GM12878 (cell line): ENCODE results near the gene COL5A1. TPM values are rescaled to one million over a fixed set of nuclear protein-coding genes. Genes with fewer than 3 reads are reported as not detected.

ENCODE experiments used
- ATAC-seq: fragments of 200-7000 bp; cut with Tn5 transposase; 3 replicates; pipeline ENCODE4 v1.9.1; 2020; ENCODE audit warnings: mild to moderate bottlenecking, moderate library complexity
- BruUV-seq: library from RNA; stranded (reverse); fragments of 400-500 nt; replicated peaks from 2 replicates; lab custom pipeline; 2021; lab: Mats Ljungman, UMichigan
- CTCF ChIA-PET: fragments of 300-600 bp; sonication (Branson Sonifier 250); formaldehyde crosslinking; extraction: SDS; loops from one replicate; lab custom pipeline; 2021; ENCODE audit warnings: inconsistent platforms; lab: Yijun Ruan, JAX
- POLR2A ChIA-PET: fragments of 350-600 bp; formaldehyde crosslinking; extraction: SDS; loops from one replicate; lab custom pipeline; 2021; ENCODE audit warnings: inconsistent platforms; lab: Charles Lee
- RAD21 ChIA-PET: fragments of 300-600 bp; sonication (Branson Sonifier 250); formaldehyde crosslinking; loops from one replicate; lab custom pipeline; 2023; ENCODE audit warnings: antibody characterized with exemption; ENCODE audit not compliant: unreplicated experiment; lab: Charles Lee
- SMC1A ChIA-PET: fragments of 300-600 bp; sonication (Branson Sonifier 250); formaldehyde crosslinking; loops from one replicate; lab custom pipeline; 2023; ENCODE audit not compliant: unreplicated experiment, uncharacterized antibody; lab: Charles Lee
- DNase-seq: peaks from one replicate; pipeline ENCODE4 v3.0.0-alpha.2; 2011; ENCODE audit warnings: low read depth, low spot score
- FAIRE-seq: peaks from 3 replicates; lab custom pipeline; 2011; peaks lifted over from hg19 to GRCh38; lab: Jason Lieb, UNC
- H2AFZ ChIP-seq: 2 replicates; pipeline ENCODE4 v1.6.0; 2011; ENCODE audit warnings: low read depth, low read length, control low read depth; ENCODE audit not compliant: control insufficient read depth
- H3K27ac ChIP-seq: 2 replicates; pipeline ENCODE4 v1.5.1; 2011; ENCODE audit warnings: control low read depth; ENCODE audit not compliant: control insufficient read depth, insufficient read depth
- H3K27me3 ChIP-seq, 2 experiments: replicated peaks in 1 of 2; 2 replicates each; pipeline versions ENCODE4 v1.6.0 to v1.6.1; 2011; ENCODE audit warnings: low read length in 1 of 2; ENCODE audit not compliant: control insufficient read depth in 2 of 2, insufficient read depth in 2 of 2
- H3K36me3 ChIP-seq, 2 experiments: 2 replicates each; pipeline ENCODE4 v1.5.1; 2011; ENCODE audit warnings: low read length in 1 of 2; ENCODE audit not compliant: control insufficient read depth in 2 of 2, insufficient read depth in 2 of 2
- H3K4me1 ChIP-seq: 2 replicates; pipeline ENCODE4 v1.6.1; 2011; ENCODE audit warnings: mild to moderate bottlenecking, low read length, moderate library complexity, mixed read lengths; ENCODE audit not compliant: control insufficient read depth, insufficient read depth
- H3K4me2 ChIP-seq: 2 replicates; pipeline ENCODE4 v1.6.0; 2011; ENCODE audit warnings: control low read depth; ENCODE audit not compliant: control insufficient read depth, insufficient read depth
- H3K4me3 ChIP-seq: fragments of 200-600 bp; sonication (generic); 2 replicates; pipeline ENCODE4 v1.5.1; 2016
- H3K79me2 ChIP-seq: 2 replicates; pipeline ENCODE4 v1.6.0; 2011; ENCODE audit warnings: low read length; ENCODE audit not compliant: control insufficient read depth, insufficient read depth
- H3K9ac ChIP-seq: 2 replicates; pipeline ENCODE4 v1.8.0; 2011; ENCODE audit warnings: low read length, control low read depth, mixed read lengths; ENCODE audit not compliant: control insufficient read depth, insufficient read depth
- H3K9me3 ChIP-seq: replicated peaks from 3 replicates; pipeline ENCODE4 v1.5.1; 2011; ENCODE audit warnings: mild to moderate bottlenecking, low read length; ENCODE audit not compliant: control insufficient read depth, insufficient read depth
- H4K20me1 ChIP-seq: 2 replicates; pipeline ENCODE4 v1.6.0; 2011; ENCODE audit not compliant: control insufficient read depth, insufficient read depth
- CEBPB ChIP-seq, 2 experiments: fragments of 150-350 bp in 1 of 2; IDR thresholded peaks; 2 replicates each; pipeline ENCODE4 v1.6.1; 2012 to 2014; ENCODE audit warnings: low read depth in 2 of 2, low read length in 2 of 2, borderline replicate concordance in 1 of 2, inconsistent platforms in 1 of 2
- CUX1 ChIP-seq: IDR thresholded peaks from 2 replicates; pipeline ENCODE4 v1.6.1; 2012; ENCODE audit warnings: improper control_type of control experiment, low read depth, low read length; ENCODE audit not compliant: insufficient replicate concordance
- HDAC6 ChIP-seq: fragments of 200-600 bp; sonication (generic); IDR thresholded peaks from one replicate; pipeline ENCODE4 v1.8.0; 2017; ENCODE audit warnings: antibody characterized with exemption; ENCODE audit not compliant: unreplicated experiment
- KLF5 ChIP-seq: fragments of 450-650 bp; IDR thresholded peaks from 2 replicates; pipeline ENCODE4 v1.6.1; 2014; ENCODE audit warnings: mild to moderate bottlenecking; ENCODE audit not compliant: partially characterized antibody
- NFYB ChIP-seq: IDR thresholded peaks from 2 replicates; pipeline ENCODE4 v1.6.1; 2011; ENCODE audit warnings: low read depth, mild to moderate bottlenecking, low read length, improper control_type of control experiment, moderate library complexity; ENCODE audit not compliant: insufficient read depth
- PML ChIP-seq: IDR thresholded peaks from 2 replicates; pipeline ENCODE4 v1.6.1; 2012; ENCODE audit warnings: low read length, inconsistent platforms
- ZNF687 ChIP-seq: fragments of 450-650 bp; IDR thresholded peaks from 2 replicates; pipeline ENCODE4 v1.6.1; 2017; ENCODE audit warnings: mild to moderate bottlenecking, moderate library complexity
- WGBS: methylation state at CpG from one replicate; pipeline ENCODE4 v1.1.6; 2016; ENCODE audit warnings: low lambda C conversion rate; ENCODE audit not compliant: insufficient replicate concordance, insufficient coverage; ENCODE audit errors: missing lambda C conversion rate; 5-methylcytosine and 5-hydroxymethylcytosine counted together
- in situ Hi-C: fragments of 300-500 bp; cut with MboI; formaldehyde crosslinking; loops from 9 replicates; pipeline ENCODE4 v1.14.3; 2018; ENCODE audit warnings: mixed read lengths
- intact Hi-C: fragments of 100-400 bp; cut with micrococcal nuclease; formaldehyde crosslinking; loops from one replicate; pipeline ENCODE4 v1.14.2; 2022; ENCODE audit not compliant: unreplicated experiment
- polyA plus RNA-seq, 11 experiments: library from polyadenylated mRNA; depleted of rRNA in 4 of 11; unstranded in 6 of 11; stranded (reverse) in 5 of 11; fragments of >200 nt; fragmentation: Nextera tagmentation in 4 of 11; fragmentation: Illumina TruSeq in 1 of 11; extraction: Ambion mirVana in 4 of 11; extraction: Trizol in 1 of 11; gene quantifications; 1 replicate in 1 of 11; 2 replicates in 10 of 11; pipeline versions ENCODE4 v1.2.1 to v1.2.3, GENCODE V29; 2011 to 2016; ENCODE audit warnings: inconsistent platforms in 2 of 11, missing spikeins in 2 of 11, low read depth in 1 of 11
- total RNA-seq, 4 experiments: library from RNA; depleted of rRNA in 3 of 4; stranded (reverse); fragments of >200 nt in 3 of 4; fragmentation: Illumina TruSeq in 1 of 4; extraction: Trizol in 1 of 4; gene quantifications; 2 replicates each; pipeline versions ENCODE4 v1.2.1 to v1.2.3, GENCODE V29; 2013 to 2021

Gene COL5A1
- total and polyA plus RNA-seq, 10 of the 15 experiments (the other 5 are each of a cell fraction or from before 2014, with no cell fraction given) = under 0.01 to 0.15 (median 0.13) TPM; not detected in 4

GRCh38 chr9:134892820-134893420 lies 251.3 kb downstream of the COL5A1 start:
- Histone ChIP-seq H2AFZ (no peak overlapping the region), H3K27ac (no peak overlapping the region), H4K20me1 (no peaks in the 10 kb centered on the region), H3K27me3 (no peaks in the 10 kb centered on the region; a peak in 1 of 4 replicates), H3K9me3 (peaks cover 2% of the 10 kb centered on the region), H3K4me1 (peaks cover 9% of the 10 kb centered on the region; the same call in 1 of the 2 replicates), H3K4me3 (no peak overlapping the region), H3K36me3 (no peaks in the 10 kb centered on the region), H3K9ac (no peak overlapping the region), H3K4me2 (no peak overlapping the region), H3K79me2 (no peaks in the 10 kb centered on the region)
- POLR2A ChIA-PET = interaction anchor here (0.6 kb wide), 1 partner anchor 57 kb away, joined by 3 read pairs; no protein-coding TSS in a partner anchor
- in situ Hi-C loops (no loop called here), intact Hi-C loops (no loop called here)
- ATAC-seq = no peak
- CTCF ChIA-PET = no interaction called here
- no peak for FAIRE-seq
- BruUV-seq = no TSS peak
- SMC1A ChIA-PET = interaction anchor here (0.6 kb wide), 1 partner anchor 80 kb away, joined by 3 read pairs; no protein-coding TSS in a partner anchor
- 4% methylated on average over 6 of the region's 7 CpGs for WGBS
- RAD21 ChIA-PET = no interaction called here
- TF ChIP-seq NFYB = no peak
- no peak for TF ChIP-seq KLF5
- TF ChIP-seq HDAC6 = no peak
- TF ChIP-seq CEBPB (IDR thresholded peaks at IDR 0.05; ENCODE audit: borderline replicate concordance in 1 of 2, low read depth in 2 of 2, low read length in 2 of 2) = no peak
- TF ChIP-seq PML = no peak
- TF ChIP-seq ZNF687 = no peak
- no peak for TF ChIP-seq CUX1
- TF ChIP-seq, all 136 proteins: peak for 0
- DNase-seq = no peak
